Vagina (tissue), 2 donors: ENCODE results near the gene RGS17. TPM values are rescaled to one million over a fixed set of nuclear protein-coding genes. Genes with fewer than 3 reads are reported as not detected.
A peak's percentile ranks its signal among the peaks of the same experiment; 100 is the strongest.

ENCODE experiments used
- DNase-seq, 2 donors: peaks; one replicate each; pipeline ENCODE4 v3.0.0-alpha.2; 2017; ENCODE audit errors: extremely low spot score in 2 of 2
- H3K27ac ChIP-seq: fragments of 200-600 bp; sonication (generic); one replicate; pipeline ENCODE4 v1.5.1; 2019
- H3K27me3 ChIP-seq: fragments of 200-600 bp; sonication (generic); one replicate; pipeline ENCODE4 v1.5.1; 2019
- H3K36me3 ChIP-seq, 2 donors: fragments of 200-600 bp; sonication (generic); one replicate each; pipeline ENCODE4 v1.5.1; 2017 to 2019
- H3K4me1 ChIP-seq: fragments of 200-600 bp; sonication (generic); one replicate; pipeline ENCODE4 v1.5.1; 2019
- H3K4me3 ChIP-seq, 2 donors: fragments of 200-600 bp; sonication (generic); 1 replicate in 1 of 2; 2 replicates in 1 of 2; pipeline ENCODE4 v1.5.1; 2016 to 2019
- H3K9me3 ChIP-seq: fragments of 200-600 bp; sonication (generic); one replicate; pipeline ENCODE4 v1.5.1; 2019
- POLR2A ChIP-seq, 2 donors: fragments of 450-650 bp; IDR thresholded peaks; one replicate each; pipeline ENCODE4 v1.6.1; 2017; ENCODE audit warnings: antibody characterized with exemption in 2 of 2, mild to moderate bottlenecking in 2 of 2, moderate library complexity in 2 of 2
- POLR2AphosphoS5 ChIP-seq, 2 donors: sonication (generic); formaldehyde crosslinking; IDR thresholded peaks; one replicate each; pipeline ENCODE4 v1.9.0; 2017; ENCODE audit warnings: antibody characterized with exemption in 2 of 2, mild to moderate bottlenecking in 2 of 2, low read depth in 1 of 2; ENCODE audit not compliant: insufficient read depth in 1 of 2
- intact Hi-C: fragments of 100-400 bp; cut with DNase I; formaldehyde crosslinking; loops from one replicate; pipeline ENCODE4 v1.15.1; 2023
- total RNA-seq: library from RNA; depleted of rRNA; stranded (reverse); fragments of >200 nt; gene quantifications from one replicate; pipeline ENCODE4 v1.2.3, GENCODE V29; 2016
- TF ChIP-seq, protein P1 (sequence below), 3 experiments: fragments of 450-650 bp in 2 of 3; fragments of 200-600 bp in 1 of 3; sonication (generic) in 1 of 3; IDR thresholded peaks; one replicate each; pipeline ENCODE4 v1.5.1; 2017 to 2019; ENCODE audit warnings: antibody characterized with exemption in 3 of 3, mild to moderate bottlenecking in 2 of 3, moderate library complexity in 2 of 3

RGS17 gene, protein sequence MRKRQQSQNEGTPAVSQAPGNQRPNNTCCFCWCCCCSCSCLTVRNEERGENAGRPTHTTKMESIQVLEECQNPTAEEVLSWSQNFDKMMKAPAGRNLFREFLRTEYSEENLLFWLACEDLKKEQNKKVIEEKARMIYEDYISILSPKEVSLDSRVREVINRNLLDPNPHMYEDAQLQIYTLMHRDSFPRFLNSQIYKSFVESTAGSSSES
- total RNA-seq: 0.25 TPM

DNA sequence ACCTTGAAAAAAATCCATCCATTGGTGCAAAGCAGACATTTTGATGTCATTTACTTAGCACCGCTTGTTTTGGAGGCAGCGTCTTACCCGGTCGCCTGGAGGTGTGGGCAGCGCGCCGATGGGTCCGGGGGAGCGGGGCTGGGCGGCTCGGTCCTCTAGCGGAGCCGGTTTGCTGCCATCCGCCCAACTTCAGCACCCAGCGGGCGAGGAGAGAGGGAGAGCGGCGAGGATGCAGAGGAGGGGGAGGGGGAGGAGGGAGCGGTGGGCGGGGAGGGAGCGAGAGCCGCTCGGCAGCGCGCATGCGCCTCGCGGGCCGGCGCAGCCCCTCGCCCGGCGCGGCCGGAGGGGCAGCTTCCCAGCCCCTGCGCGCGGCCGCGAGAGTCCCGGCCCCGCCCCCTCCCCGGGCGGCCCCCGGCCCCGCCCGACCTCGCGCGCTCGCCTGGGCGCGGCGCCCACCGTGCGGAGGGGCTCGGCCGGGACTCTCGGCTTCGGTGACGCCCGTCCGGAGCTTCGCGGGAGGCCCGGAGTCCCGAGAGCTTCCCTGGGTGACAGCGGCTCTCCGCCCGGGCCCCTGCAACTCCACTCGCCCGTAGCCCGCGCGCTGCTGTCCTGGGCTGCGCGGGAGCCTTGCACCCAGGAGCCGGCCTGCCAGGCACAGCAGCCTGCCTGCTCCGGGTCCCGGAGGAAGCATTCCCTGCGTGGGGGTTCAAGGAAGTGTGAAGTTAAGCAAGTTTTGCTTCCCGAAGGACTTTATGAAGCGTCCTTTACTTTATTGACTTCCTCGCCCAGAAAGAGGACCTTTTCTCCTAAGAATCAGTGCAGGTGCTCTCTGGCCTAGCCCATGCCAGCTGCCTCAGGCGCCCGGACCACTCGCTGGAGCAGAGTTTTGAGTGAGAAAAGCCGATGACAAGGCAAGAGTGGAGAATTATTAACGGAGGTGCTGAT is at the start of gene RGS17:
Gene RGS17 (minus strand): TSS at position 246 of the 945 bp plus-strand sequence. CDS start 87,264 bp downstream, outside the sequence.
- Histone ChIP-seq H3K4me1 (peaks cover 23% of the 10 kb centered on the region), H3K9me3 (no peaks in the 10 kb centered on the region), H3K4me3 (peak within 1 kb of the TSS; percentile 66 to 77), H3K27me3 (no peaks in the 10 kb centered on the region), H3K27ac (peak within 1 kb of the TSS; percentile 84), H3K36me3 (no peaks in the 10 kb centered on the region)
- TF ChIP-seq, protein P1, sequence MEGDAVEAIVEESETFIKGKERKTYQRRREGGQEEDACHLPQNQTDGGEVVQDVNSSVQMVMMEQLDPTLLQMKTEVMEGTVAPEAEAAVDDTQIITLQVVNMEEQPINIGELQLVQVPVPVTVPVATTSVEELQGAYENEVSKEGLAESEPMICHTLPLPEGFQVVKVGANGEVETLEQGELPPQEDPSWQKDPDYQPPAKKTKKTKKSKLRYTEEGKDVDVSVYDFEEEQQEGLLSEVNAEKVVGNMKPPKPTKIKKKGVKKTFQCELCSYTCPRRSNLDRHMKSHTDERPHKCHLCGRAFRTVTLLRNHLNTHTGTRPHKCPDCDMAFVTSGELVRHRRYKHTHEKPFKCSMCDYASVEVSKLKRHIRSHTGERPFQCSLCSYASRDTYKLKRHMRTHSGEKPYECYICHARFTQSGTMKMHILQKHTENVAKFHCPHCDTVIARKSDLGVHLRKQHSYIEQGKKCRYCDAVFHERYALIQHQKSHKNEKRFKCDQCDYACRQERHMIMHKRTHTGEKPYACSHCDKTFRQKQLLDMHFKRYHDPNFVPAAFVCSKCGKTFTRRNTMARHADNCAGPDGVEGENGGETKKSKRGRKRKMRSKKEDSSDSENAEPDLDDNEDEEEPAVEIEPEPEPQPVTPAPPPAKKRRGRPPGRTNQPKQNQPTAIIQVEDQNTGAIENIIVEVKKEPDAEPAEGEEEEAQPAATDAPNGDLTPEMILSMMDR (IDR thresholded peaks at IDR 0.05): no peak
- TF ChIP-seq POLR2AphosphoS5 (IDR thresholded peaks at IDR 0.05; ENCODE audit: insufficient read depth in 1 of 2, low read depth in 1 of 2): no peak
- TF ChIP-seq POLR2A (IDR thresholded peaks at IDR 0.05): no peak
- intact Hi-C loops: no loop called here
- DNase-seq: no peak

DNA sequence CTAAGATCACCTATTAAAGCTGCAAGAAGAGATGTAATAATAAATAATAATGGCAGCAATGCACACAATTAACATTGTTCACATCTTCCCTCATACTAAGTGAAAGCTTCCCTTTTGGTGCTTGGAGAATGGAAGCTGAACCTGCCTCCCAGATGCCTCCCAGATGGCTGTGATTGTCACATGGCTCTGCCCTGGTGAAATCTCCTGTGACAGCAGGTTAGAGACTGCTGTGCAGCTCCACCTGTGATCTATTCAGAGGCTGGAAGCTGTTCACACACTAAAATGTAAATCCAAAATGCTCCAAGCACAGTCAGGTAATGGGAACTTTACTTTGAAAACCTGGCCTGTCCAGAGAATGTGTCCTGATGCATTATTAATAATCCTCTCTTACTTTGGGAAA is 41.7 kb upstream of the RGS17 start:
- no peak for DNase-seq
- no peaks in the 10 kb centered on the region for H3K27me3 ChIP-seq
- no peak overlapping the region for H3K27ac ChIP-seq
- H3K9me3 ChIP-seq: no peaks in the 10 kb centered on the region
- no peak overlapping the region for H3K4me3 ChIP-seq
- no peaks in the 10 kb centered on the region for H3K4me1 ChIP-seq
- intact Hi-C loops: no loop called here
- no peaks in the 10 kb centered on the region for H3K36me3 ChIP-seq
- TF ChIP-seq, protein P1 (IDR thresholded peaks at IDR 0.05): no peak
- TF ChIP-seq POLR2A (IDR thresholded peaks at IDR 0.05) (no peak), POLR2AphosphoS5 (IDR thresholded peaks at IDR 0.05; ENCODE audit: insufficient read depth in 1 of 2, low read depth in 1 of 2) (no peak)

DNA sequence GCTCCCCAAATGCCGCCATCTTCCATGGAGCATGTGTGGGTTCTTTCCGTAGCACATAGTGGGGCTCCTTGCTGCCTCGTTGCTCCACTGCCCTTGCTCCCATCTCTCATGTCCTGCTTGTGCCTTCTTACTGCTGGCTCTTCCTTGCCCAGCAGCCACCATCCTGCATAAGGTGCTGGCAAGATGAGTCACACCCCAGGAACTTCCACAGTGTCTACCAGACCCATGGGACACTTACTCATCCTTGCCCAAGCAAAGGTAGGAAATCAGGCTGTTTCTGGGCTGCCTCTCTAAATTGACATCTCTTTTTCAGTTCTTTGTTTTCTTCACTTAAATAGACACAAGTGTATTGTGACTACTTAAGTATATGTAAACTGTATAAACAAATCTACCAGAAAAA is 39.4 kb upstream of the RGS17 start:
- no peaks in the 10 kb centered on the region for H3K27me3 ChIP-seq
- H3K4me3 ChIP-seq: no peak overlapping the region
- H3K4me1 ChIP-seq: no peaks in the 10 kb centered on the region
- no peak for DNase-seq
- no peak overlapping the region for H3K27ac ChIP-seq
- H3K9me3 ChIP-seq: no peaks in the 10 kb centered on the region
- intact Hi-C loops: no loop called here
- H3K36me3 ChIP-seq: no peaks in the 10 kb centered on the region
- TF ChIP-seq, protein P1 (IDR thresholded peaks at IDR 0.05): no peak
- TF ChIP-seq POLR2A (IDR thresholded peaks at IDR 0.05) (no peak), POLR2AphosphoS5 (IDR thresholded peaks at IDR 0.05; ENCODE audit: insufficient read depth in 1 of 2, low read depth in 1 of 2) (no peak)

DNA sequence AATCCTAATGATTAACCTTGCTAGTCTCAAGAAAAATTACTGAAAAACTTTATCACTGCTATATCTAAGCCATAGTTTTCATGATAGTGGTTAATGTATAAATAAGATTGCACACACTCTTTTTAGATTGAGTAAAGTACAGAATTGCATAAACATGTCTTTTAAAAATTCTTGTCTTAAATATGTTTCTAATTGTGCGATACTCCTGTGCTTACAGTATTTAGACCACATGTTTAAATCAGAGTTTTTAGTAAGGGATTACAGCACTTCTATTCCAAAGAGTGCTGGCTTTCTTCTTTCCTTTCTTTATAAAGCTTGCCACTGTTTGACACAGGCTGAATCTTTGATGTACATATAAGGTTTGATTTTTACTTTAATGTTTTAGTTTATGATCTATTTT is 36.8 kb upstream of the RGS17 start:
- no peak for DNase-seq
- no peak overlapping the region for H3K27ac ChIP-seq
- no peaks in the 10 kb centered on the region for H3K36me3 ChIP-seq
- TF ChIP-seq POLR2A (IDR thresholded peaks at IDR 0.05) (no peak), POLR2AphosphoS5 (IDR thresholded peaks at IDR 0.05; ENCODE audit: insufficient read depth in 1 of 2, low read depth in 1 of 2) (no peak)
- TF ChIP-seq, protein P1 (IDR thresholded peaks at IDR 0.05): no peak
- intact Hi-C loops: no loop called here
- no peaks in the 10 kb centered on the region for H3K9me3 ChIP-seq
- no peak overlapping the region for H3K4me3 ChIP-seq
- no peaks in the 10 kb centered on the region for H3K27me3 ChIP-seq
- no peaks in the 10 kb centered on the region for H3K4me1 ChIP-seq
